Stimulated activated naive CD8-positive, alpha-beta T cell treated with anti-CD3 and anti-CD28 coated beads, Interleukin-15, Interleukin-2, amounts not matched to agents 100 ng/mL and 50 ng/mL, for 24 hours (primary cell): Measurements from ENCODE around the gene RSU1.

Source experiments
- H3K27ac Mint-ChIP-seq: one replicate; pipeline ENCODE4 v1.8.0; 2021; ENCODE audit warnings: mild to moderate bottlenecking, mixed read lengths
- H3K27me3 Mint-ChIP-seq: one replicate; pipeline ENCODE4 v1.8.0; 2021; ENCODE audit warnings: mixed read lengths
- H3K36me3 Mint-ChIP-seq: one replicate; pipeline ENCODE4 v1.8.0; 2021; ENCODE audit warnings: low read depth, mixed read lengths
- H3K4me1 Mint-ChIP-seq: one replicate; pipeline ENCODE4 v1.8.0; 2021; ENCODE audit warnings: low read depth, mixed read lengths
- H3K4me3 Mint-ChIP-seq: one replicate; pipeline ENCODE4 v1.8.0; 2021; ENCODE audit warnings: mild to moderate bottlenecking, mixed read lengths
- H3K9me3 Mint-ChIP-seq: one replicate; pipeline ENCODE4 v1.8.0; 2021; ENCODE audit warnings: mixed read lengths

RSU1 gene

GRCh38 chr10:16612981-16613355, 204.3 kb downstream of the RSU1 start:
- no peak overlapping the region for H3K27ac Mint-ChIP-seq
- peaks cover 14% of the 10 kb centered on the region for H3K9me3 Mint-ChIP-seq
- no peaks in the 10 kb centered on the region for H3K27me3 Mint-ChIP-seq
- H3K4me1 Mint-ChIP-seq, result no peaks in the 10 kb centered on the region
- peaks cover 31% of the 10 kb centered on the region for H3K36me3 Mint-ChIP-seq
- no peak overlapping the region for H3K4me3 Mint-ChIP-seq

- no peaks in the 10 kb centered on the region for H3K4me1 Mint-ChIP-seq
- H3K27ac Mint-ChIP-seq, result no peak overlapping the region
- H3K27me3 Mint-ChIP-seq, result no peaks in the 10 kb centered on the region
- H3K9me3 Mint-ChIP-seq, result peaks cover 14% of the 10 kb centered on the region
- no peak overlapping the region for H3K4me3 Mint-ChIP-seq
- peaks cover 25% of the 10 kb centered on the region for H3K36me3 Mint-ChIP-seq
Observed at GRCh38 chr10:16612115-16612980, 204.9 kb downstream of the RSU1 start.

DNA sequence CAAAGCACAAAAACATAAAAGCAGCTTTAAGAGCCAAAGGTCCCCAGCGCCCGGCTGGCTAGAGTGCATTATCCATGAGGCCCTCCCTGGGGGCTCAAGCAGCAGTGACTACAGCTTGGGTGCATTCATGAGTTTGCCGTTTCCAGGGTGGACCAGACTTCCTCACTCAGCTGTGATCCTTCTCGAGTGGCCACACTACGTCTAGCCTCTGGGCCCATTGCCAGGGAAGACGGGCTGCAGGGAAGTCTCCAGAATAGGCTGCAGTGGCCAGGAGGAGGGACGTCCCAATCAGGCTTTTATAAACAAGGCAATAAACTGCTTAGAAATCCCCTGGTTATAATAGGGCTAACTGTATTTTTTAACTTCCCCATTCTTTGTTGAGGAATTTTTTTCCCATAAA, 206.2 kb downstream of the RSU1 start:
- H3K27me3 Mint-ChIP-seq, result no peaks in the 10 kb centered on the region
- H3K36me3 Mint-ChIP-seq, result peaks cover 20% of the 10 kb centered on the region
- H3K4me1 Mint-ChIP-seq, result no peaks in the 10 kb centered on the region
- no peak overlapping the region for H3K4me3 Mint-ChIP-seq
- no peak overlapping the region for H3K27ac Mint-ChIP-seq
- H3K9me3 Mint-ChIP-seq, result peaks cover 14% of the 10 kb centered on the region

GRCh38 chr10:16609211-16609610, 208.0 kb downstream of the RSU1 start:
- no peak overlapping the region for H3K4me3 Mint-ChIP-seq
- H3K36me3 Mint-ChIP-seq, result peaks cover 15% of the 10 kb centered on the region
- H3K27ac Mint-ChIP-seq, result no peak overlapping the region
- H3K27me3 Mint-ChIP-seq, result no peaks in the 10 kb centered on the region
- peaks cover 6% of the 10 kb centered on the region for H3K9me3 Mint-ChIP-seq
- H3K4me1 Mint-ChIP-seq, result no peaks in the 10 kb centered on the region

DNA sequence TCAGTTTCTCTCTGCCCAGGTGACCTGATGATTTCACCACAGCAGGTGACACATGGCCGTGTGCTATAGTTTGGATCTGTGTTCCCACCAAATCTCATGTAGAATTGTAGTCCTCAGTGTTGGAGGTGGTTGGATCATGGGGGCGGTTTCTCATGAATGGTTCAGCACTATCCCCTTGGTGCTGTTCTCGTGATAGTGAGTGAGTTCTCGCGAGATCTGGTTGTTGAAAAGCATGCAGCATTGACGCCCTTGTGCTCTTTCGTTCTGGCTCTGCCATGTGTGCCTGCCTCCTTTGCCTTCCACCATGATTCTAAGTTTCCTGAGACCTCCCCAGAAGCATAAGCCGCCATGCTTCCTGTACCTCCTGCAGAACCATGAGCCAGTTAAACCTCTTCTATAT, 210.3 kb downstream of the RSU1 start:
- no peak overlapping the region for H3K27ac Mint-ChIP-seq
- no peaks in the 10 kb centered on the region for H3K9me3 Mint-ChIP-seq
- H3K27me3 Mint-ChIP-seq, result no peaks in the 10 kb centered on the region
- peaks cover 17% of the 10 kb centered on the region for H3K36me3 Mint-ChIP-seq
- H3K4me1 Mint-ChIP-seq, result no peaks in the 10 kb centered on the region
- H3K4me3 Mint-ChIP-seq, result no peak overlapping the region

DNA sequence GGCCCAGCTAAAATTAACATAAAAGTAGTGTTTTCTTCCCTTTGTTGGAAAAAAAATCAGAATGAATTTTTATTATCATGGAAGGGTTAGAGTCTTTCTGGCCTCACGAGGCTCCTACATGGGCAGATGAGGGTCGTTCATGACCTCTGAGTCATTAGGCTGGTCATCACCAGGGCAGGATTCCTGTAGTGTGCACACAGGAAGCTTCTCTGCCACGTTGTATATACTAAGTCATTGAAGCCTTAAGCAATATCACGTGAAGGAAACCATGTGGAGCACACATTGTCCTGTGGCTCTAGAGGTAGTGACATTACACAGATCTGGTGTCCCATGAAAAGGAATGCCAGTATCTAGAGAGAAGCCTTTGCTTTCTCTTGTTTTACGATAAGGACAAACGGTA, 210.8 kb downstream of the RSU1 start:
- Mint-ChIP-seq H3K27ac (no peak overlapping the region), H3K27me3 (no peaks in the 10 kb centered on the region), H3K4me3 (no peak overlapping the region), H3K36me3 (peaks cover 17% of the 10 kb centered on the region), H3K4me1 (no peaks in the 10 kb centered on the region), H3K9me3 (no peaks in the 10 kb centered on the region)

DNA sequence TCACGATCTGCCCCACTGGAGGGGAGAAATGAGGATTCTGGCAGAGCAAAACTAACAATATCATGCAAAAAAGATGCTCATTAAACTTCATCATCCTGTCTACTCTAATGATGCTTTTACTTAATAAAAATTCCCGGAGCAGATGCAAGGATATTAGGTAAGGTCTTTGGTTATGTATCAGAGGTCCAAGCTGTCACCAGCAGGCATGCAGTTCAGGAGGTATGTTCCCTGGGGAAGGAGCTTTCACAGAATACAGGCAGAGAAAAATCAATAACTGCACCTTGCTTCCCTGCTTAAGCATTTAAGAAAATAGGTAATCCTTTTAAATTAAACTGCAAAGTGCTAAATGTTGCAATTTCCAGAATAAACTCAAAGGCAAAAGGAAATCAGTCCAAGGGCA, 213.9 kb downstream of the RSU1 start:
- Mint-ChIP-seq H3K36me3 (peaks cover 23% of the 10 kb centered on the region), H3K9me3 (no peaks in the 10 kb centered on the region), H3K4me1 (no peaks in the 10 kb centered on the region), H3K27ac (no peak overlapping the region), H3K27me3 (no peaks in the 10 kb centered on the region), H3K4me3 (no peak overlapping the region)

GRCh38 chr10:16602104-16602775, 215.0 kb downstream of the RSU1 start:
- H3K27me3 Mint-ChIP-seq, result no peaks in the 10 kb centered on the region
- H3K4me1 Mint-ChIP-seq, result no peaks in the 10 kb centered on the region
- no peaks in the 10 kb centered on the region for H3K9me3 Mint-ChIP-seq
- no peak overlapping the region for H3K4me3 Mint-ChIP-seq
- H3K36me3 Mint-ChIP-seq, result peaks cover 30% of the 10 kb centered on the region
- no peak overlapping the region for H3K27ac Mint-ChIP-seq

- H3K27me3 Mint-ChIP-seq, result no peaks in the 10 kb centered on the region
- no peak overlapping the region for H3K27ac Mint-ChIP-seq
- no peaks in the 10 kb centered on the region for H3K9me3 Mint-ChIP-seq
- H3K36me3 Mint-ChIP-seq, result peaks cover 41% of the 10 kb centered on the region
- H3K4me3 Mint-ChIP-seq, result no peak overlapping the region
- no peaks in the 10 kb centered on the region for H3K4me1 Mint-ChIP-seq
Observed at GRCh38 chr10:16599662-16600061, 217.6 kb downstream of the RSU1 start.

- Mint-ChIP-seq H3K27me3 (no peaks in the 10 kb centered on the region), H3K9me3 (peaks cover 12% of the 10 kb centered on the region), H3K27ac (no peak overlapping the region), H3K4me3 (no peak overlapping the region), H3K4me1 (no peaks in the 10 kb centered on the region), H3K36me3 (peaks cover 52% of the 10 kb centered on the region)
Observed at GRCh38 chr10:16597656-16598055, 219.6 kb downstream of the RSU1 start.

DNA sequence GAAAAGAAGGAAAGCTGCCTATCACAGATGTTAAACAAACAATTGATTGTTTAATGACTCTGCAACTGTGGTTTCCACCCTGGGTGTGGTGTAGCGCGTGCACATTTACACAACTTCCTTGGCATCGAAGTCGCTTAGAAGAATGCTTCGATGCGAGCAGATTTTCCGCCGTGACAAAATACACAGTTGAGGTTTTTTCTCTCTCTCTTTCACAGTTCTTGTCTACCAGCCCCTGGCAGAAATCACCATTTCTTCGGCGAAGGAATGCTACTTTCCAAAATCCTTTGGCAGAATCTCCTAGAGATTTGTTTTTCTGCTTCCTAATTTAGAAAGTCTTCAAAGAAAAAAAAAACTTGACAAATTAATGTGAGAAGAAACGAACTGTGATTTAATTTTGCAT, 224.8 kb downstream of the RSU1 start:
- peaks cover 47% of the 10 kb centered on the region for H3K36me3 Mint-ChIP-seq
- peaks cover 13% of the 10 kb centered on the region for H3K9me3 Mint-ChIP-seq
- no peak overlapping the region for H3K4me3 Mint-ChIP-seq
- H3K4me1 Mint-ChIP-seq, result no peaks in the 10 kb centered on the region
- H3K27me3 Mint-ChIP-seq, result no peaks in the 10 kb centered on the region
- H3K27ac Mint-ChIP-seq, result no peak overlapping the region

DNA sequence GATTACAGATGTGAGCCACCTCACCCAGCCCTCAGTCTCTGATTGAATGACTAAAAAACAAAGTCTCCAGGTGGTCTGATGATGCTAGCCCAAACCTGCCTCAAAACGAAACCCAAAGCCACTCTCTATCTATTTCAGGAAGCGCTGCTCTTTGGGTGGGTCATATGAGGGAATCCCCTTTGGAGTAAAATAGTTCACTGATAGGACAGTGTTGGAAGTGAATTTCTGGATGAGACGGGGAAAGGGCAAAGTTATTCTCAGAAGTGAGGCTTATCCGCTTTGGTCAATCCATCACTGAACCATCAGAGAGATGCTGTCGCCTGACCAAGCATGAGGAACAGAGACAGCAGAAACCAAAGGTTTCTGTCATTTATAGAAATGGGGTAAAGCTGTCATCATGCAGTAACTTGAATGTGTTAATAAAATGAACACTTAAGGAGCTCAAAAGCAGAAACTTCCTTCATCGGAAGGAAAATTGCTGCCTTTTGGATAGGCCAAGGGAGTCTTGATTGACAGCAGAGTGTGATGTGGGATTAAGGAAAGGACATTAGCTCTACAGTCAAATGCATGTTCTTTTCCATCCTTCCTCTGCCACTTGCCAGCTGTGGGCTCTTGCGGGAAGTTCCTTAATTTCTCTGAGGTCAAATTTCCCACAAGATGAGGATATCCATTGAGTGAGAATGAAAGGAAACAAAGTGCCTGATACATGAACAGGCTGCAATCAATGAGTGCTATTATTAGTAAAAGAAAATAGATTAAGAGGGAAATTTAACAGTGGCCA, 230.7 kb downstream of the RSU1 start:
- Mint-ChIP-seq H3K9me3 (peaks cover 7% of the 10 kb centered on the region), H3K27me3 (peaks cover 2% of the 10 kb centered on the region), H3K27ac (no peak overlapping the region), H3K4me3 (no peak overlapping the region), H3K4me1 (peaks cover 5% of the 10 kb centered on the region), H3K36me3 (peaks cover 3% of the 10 kb centered on the region)

DNA sequence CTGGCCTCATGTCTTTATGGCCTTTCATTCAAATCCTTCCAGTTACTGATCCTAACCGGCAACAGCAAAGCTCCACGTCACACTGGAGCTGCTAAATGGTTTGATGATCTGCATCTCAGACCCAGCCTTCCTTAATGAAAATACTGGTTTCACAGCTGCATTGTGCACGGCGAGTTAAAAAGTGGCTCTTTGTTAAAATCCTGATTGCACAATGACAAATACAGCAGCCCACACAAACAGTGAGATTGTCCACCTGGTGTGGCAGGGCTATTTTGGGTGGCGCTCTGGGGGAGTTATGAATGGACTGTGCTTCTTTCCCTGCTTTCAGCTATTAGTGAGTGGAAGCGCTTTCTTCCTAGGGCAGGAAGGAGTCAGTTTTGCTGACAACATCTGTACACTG, 232.1 kb downstream of the RSU1 start:
- peaks cover 14% of the 10 kb centered on the region for H3K27me3 Mint-ChIP-seq
- H3K9me3 Mint-ChIP-seq, result peaks cover 14% of the 10 kb centered on the region
- no peaks in the 10 kb centered on the region for H3K36me3 Mint-ChIP-seq
- no peak overlapping the region for H3K4me3 Mint-ChIP-seq
- H3K4me1 Mint-ChIP-seq, result peaks cover 10% of the 10 kb centered on the region
- H3K27ac Mint-ChIP-seq, result no peak overlapping the region

DNA sequence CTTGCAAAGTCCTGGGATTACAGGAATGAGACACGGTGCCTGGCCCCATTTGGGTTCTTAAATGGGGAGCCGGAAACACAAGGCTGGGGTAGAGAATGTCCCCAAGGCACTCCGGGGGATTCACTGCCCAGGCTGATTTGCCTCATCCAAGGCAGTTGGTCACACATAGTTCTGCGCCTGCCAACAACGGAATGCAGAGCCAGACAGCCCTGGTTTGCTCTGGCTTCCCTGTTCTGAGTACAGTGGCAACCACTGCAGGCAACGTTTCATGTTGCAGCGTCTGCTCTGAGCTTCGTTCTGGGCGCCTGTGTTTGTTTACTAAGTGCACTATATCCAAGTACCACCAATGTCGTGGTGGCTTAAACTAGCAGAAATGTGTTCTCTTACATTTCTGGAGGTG, 233.8 kb downstream of the RSU1 start:
- Mint-ChIP-seq H3K36me3 (no peaks in the 10 kb centered on the region), H3K27me3 (peaks cover 27% of the 10 kb centered on the region), H3K4me1 (peaks cover 10% of the 10 kb centered on the region), H3K4me3 (no peak overlapping the region), H3K9me3 (peaks cover 15% of the 10 kb centered on the region), H3K27ac (no peak overlapping the region)

DNA sequence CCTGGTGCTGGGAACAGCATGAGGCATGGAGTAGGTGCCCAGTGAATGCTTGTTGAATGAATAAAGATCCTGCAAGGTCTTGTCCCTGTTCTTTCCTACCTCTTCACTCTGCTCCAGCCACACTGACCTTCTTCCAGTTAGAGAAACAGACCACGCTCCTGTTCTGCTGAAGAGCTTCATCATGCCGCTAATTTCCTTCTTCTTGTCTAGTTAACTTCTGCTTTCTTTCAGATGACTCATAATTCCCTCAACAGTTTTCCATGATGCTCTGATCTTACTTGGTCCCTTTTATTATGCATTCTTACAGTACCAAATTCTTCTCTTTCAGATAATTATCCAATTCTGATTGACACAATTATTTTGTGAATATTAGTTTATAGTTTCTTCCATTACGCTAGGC, 236.0 kb downstream of the RSU1 start:
- Mint-ChIP-seq H3K4me3 (no peak overlapping the region), H3K4me1 (peaks cover 7% of the 10 kb centered on the region), H3K36me3 (no peaks in the 10 kb centered on the region), H3K27me3 (peaks cover 42% of the 10 kb centered on the region), H3K27ac (peak overlapping the region; percentile 23), H3K9me3 (peaks cover 10% of the 10 kb centered on the region)
